Iris pigment epithelial cell (primary cell): Measurements from ENCODE around the gene USP22.
"Not testable (repeated sequence)": the region's sequence is repeated elsewhere in the genome, so short reads cannot be mapped to it uniquely, and the experiment has no call there.

Source experiments
- DNase-seq: peaks from one replicate; pipeline ENCODE4 v3.0.0-alpha.2; 2011; ENCODE audit warnings: low read depth

USP22 gene

GRCh38 chr17:20987511-20987910 is 55.3 kb downstream of the USP22 start:
- DNase-seq, result no peak

DNA sequence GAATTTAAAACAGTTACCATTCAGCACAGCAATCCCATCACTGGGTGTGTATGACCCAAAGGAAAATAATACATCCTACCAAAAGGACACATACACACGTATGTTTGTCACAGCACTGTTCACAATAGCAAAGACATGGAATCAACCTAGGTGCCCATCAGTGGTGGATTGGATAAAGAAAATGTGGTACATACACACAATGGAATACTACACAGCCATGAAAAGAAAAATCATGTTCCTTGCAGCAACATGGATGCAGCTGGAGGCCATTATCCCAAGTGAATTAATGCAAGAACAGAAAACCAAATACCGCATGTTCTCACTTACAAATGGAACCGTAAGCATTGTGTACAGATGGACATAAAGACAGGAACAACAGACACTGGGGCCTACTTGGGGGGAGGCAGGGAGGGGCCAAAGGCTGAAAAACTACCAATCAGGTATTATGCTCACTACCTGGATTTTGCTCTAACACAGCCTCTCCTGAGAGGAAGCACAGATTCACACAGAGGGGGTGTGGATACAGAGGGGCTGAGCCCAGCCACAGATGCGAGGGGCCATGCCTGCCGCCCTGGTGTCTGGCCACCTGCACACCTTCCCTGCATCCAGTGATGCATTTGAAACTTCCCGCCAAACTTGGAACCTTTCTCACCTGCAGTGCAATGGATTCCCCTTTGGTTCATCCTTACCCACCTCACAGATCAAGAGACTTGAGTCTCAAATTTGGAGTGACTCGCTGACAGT is 55.9 kb downstream of the USP22 start:
- DNase-seq, result no peak

- DNase-seq, result no peak
These were observed 59.5 kb downstream of the USP22 start for GRCh38 chr17:20983359-20983637.

- DNase-seq, result no peak
These were observed 60.0 kb downstream of the USP22 start for GRCh38 chr17:20982589-20983358.

- DNase-seq, result no peak
These were observed 61.5 kb downstream of the USP22 start for GRCh38 chr17:20981046-20981920.

DNA sequence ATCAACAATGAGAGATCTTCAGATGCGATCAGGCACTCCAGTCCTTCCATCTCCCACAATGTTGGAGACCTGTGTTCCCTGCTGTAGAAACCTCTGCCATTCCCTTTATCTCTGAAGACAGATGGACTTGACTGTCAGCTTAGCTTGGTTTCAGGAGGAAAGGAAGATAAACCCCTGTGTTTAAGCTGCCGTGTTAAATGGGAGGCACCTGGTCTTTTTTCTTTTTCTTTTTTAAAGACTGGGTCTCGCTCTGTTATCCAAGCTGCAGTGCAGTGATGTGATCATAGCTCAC is 63.1 kb downstream of the USP22 start:
- DNase-seq, result no peak

GRCh38 chr17:20979007-20979791 is 63.6 kb downstream of the USP22 start:
- DNase-seq, result not testable (repeated sequence)

- not testable (repeated sequence) for DNase-seq
These were observed 65.1 kb downstream of the USP22 start for GRCh38 chr17:20977609-20978253.

DNA sequence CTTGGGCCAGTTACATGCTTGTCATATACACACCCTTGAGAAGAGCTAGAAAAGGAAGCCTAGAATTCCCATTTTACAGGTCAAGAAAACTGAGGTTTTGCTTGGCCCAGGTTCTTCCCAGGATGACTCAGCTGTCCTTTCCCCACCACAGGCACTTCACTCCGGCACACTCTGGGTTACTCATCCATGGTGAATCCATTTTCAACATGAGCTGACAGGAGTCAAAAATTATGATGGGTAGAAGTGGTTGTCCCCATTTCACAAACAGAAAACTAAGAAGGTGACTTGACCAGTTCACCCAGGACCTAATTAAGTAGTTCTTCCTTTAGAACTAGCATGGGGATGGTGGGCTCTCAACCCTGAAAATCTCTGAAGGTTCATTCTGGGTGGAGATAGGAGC is 67.2 kb downstream of the USP22 start:
- peak; percentile 31 for DNase-seq

DNA sequence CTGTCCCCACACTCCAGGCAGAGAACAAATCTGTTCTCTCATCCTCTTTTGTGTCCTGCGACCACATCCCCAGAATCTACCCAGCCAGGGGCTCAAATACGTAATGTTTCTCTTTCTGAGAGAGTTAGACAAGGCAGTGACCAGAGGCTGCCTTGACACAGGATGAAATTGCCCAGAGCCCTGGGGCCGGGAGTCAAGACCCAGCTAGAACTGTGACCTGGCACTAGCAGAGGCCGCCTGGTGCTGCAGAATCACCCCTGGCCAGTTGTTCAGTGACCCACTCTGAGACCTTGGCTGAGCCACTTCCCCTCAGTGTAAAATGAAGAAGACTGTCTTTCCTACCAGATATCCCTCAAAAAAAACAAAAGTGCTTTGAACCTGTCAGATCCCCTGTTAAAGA is 72.5 kb downstream of the USP22 start:
- DNase-seq, result no peak

GRCh38 chr17:20968913-20969616 is 73.7 kb downstream of the USP22 start:
- no peak for DNase-seq

- peak; percentile 14 for DNase-seq
These were observed 75.0 kb downstream of the USP22 start for GRCh38 chr17:20967776-20968175.

GRCh38 chr17:20966870-20967269 is 75.9 kb downstream of the USP22 start:
- no peak for DNase-seq

DNA sequence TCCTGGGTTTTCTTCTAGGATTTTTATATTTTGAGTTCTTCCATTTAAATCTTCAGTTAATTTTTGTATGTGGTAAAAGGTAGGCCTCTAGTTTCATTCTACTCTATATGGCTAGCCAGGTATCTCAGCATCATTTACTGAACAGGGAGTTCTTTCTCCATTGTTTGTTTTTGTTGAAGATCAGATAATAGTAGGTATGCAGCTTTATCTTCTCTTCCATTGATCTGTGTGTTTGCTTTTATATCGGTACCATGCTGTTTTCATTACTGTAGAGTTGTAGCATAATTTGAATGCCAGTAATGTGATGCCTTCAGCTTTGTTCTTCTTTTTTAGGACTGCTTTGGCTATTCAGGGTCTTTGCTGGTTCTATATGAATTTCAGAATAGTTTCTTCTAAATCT is 77.3 kb downstream of the USP22 start:
- no peak for DNase-seq

DNA sequence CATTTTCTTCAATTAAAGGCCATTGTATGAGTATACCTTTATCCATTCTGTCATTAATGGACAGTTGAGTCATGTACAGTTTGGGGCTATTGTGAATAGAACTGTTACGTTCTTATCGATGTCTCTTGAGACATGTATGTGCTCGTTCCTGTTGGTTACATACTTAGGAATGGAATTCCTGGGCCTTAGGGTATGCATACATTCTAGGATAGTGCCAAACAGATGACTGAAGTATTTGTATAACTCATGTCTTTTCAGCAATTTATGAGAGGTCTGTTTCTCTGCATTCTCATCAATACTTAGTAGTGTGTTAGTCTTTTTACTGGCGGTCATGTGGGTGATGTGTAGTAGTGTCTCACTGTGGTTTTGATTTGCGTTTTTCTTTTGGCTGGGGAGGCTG is 81.2 kb downstream of the USP22 start:
- DNase-seq, result no peak

DNA sequence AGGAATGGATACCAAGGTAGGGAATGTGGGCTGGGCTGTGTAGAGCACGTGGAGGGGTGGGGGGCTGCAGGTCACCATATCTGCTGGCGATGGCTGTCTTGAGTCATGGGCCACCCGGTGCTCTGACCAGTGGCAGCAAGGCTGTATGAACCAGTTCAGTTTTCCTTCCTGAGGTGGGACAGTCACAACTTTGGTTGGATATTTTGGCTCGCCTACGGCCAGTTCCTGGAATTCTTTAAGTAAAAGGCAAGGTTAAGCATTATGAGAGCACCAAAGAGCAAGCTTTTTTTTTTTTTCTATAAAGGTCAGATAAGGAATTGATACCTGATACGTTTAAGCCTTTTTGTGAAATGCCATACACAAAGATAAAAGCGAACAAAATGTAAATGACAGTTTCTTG is 81.9 kb downstream of the USP22 start:
- DNase-seq, result no peak

- DNase-seq, result peak; percentile 63
These were observed 87.1 kb downstream of the USP22 start for GRCh38 chr17:20955427-20956323.

- DNase-seq, result no peak
These were observed 88.0 kb downstream of the USP22 start for GRCh38 chr17:20954794-20955193.

DNA sequence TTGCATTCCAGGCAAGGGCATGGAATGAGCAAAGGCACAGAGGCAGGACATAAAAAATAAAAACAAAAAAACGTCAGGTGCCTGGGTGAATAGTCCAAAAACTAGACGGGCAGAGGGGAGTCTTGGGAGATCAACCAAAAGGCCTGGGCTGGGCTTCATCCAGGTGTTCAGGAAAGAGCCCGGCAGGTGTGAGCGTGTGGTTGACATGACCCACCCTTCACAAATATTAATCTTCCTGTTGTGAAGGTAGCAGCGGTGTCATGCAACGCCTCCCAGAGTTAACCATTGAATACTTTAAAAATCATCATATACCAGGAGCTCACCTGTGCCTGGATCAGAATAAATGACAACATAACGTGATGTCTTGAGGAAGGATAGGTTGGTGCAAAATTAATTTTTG is 90.6 kb downstream of the USP22 start:
- DNase-seq, result no peak
